ENCODE results near the gene TSPAN15.
A peak's percentile ranks its signal among the peaks of the same experiment; 100 is the strongest.

The TSPAN15 gene

GRCh38 chr10:69451209-69451783 lies at the start of gene TSPAN15:
TSPAN15 (plus strand) TSS chr10:69451465; CDS start chr10:69451595, 130 bp downstream.
- DNase-seq (ENCODE audit: low read depth), result no peak

GRCh38 chr10:69402386-69402785 lies 48.9 kb upstream of the TSPAN15 start:
- DNase-seq (ENCODE audit: low read depth), result no peak

- no peak for DNase-seq (ENCODE audit: low read depth)
Measured at GRCh38 chr10:69403066-69403465, 48.2 kb upstream of the TSPAN15 start.

- peak; percentile 75 for DNase-seq (ENCODE audit: low read depth)
Measured at GRCh38 chr10:69403519-69403918, 47.7 kb upstream of the TSPAN15 start.

GRCh38 chr10:69404786-69405185 lies 46.5 kb upstream of the TSPAN15 start:
- DNase-seq (ENCODE audit: low read depth), result no peak

- DNase-seq (ENCODE audit: low read depth), result no peak
Measured at GRCh38 chr10:69405221-69405620, 46.0 kb upstream of the TSPAN15 start.

GRCh38 chr10:69406302-69406811 lies 44.9 kb upstream of the TSPAN15 start:
- DNase-seq (ENCODE audit: low read depth), result no peak

- no peak for DNase-seq (ENCODE audit: low read depth)
Measured at GRCh38 chr10:69406816-69407580, 44.3 kb upstream of the TSPAN15 start.

- no peak for DNase-seq (ENCODE audit: low read depth)
Measured at GRCh38 chr10:69407621-69408301, 43.5 kb upstream of the TSPAN15 start.

GRCh38 chr10:69408318-69409175 lies 42.7 kb upstream of the TSPAN15 start:
- DNase-seq (ENCODE audit: low read depth), result peak; percentile 57

- no peak for DNase-seq (ENCODE audit: low read depth)
Measured at GRCh38 chr10:69409176-69409495, 42.1 kb upstream of the TSPAN15 start.

GRCh38 chr10:69409968-69410367 lies 41.3 kb upstream of the TSPAN15 start:
- DNase-seq (ENCODE audit: low read depth), result no peak

GRCh38 chr10:69410487-69410886 lies 40.8 kb upstream of the TSPAN15 start:
- DNase-seq (ENCODE audit: low read depth), result no peak

GRCh38 chr10:69411476-69411875 lies 39.8 kb upstream of the TSPAN15 start:
- no peak for DNase-seq (ENCODE audit: low read depth)

GRCh38 chr10:69412232-69412790 lies 39.0 kb upstream of the TSPAN15 start:
- no peak for DNase-seq (ENCODE audit: low read depth)

GRCh38 chr10:69413221-69413865 lies 37.9 kb upstream of the TSPAN15 start:
- DNase-seq (ENCODE audit: low read depth), result peak; percentile 31

GRCh38 chr10:69414036-69415018 lies 36.9 kb upstream of the TSPAN15 start:
- DNase-seq (ENCODE audit: low read depth), result no peak

GRCh38 chr10:69415049-69415448 lies 36.2 kb upstream of the TSPAN15 start:
- DNase-seq (ENCODE audit: low read depth), result no peak

- no peak for DNase-seq (ENCODE audit: low read depth)
Measured at GRCh38 chr10:69415951-69416350, 35.3 kb upstream of the TSPAN15 start.

- DNase-seq (ENCODE audit: low read depth), result no peak
Measured at GRCh38 chr10:69416695-69417094, 34.6 kb upstream of the TSPAN15 start, which contains the start of gene TACR2. TACR2 (minus strand) TSS chr10:69416918; CDS start chr10:69416323, 595 bp downstream.
